ENCODE results near the gene EXD3. TPM values are rescaled to one million over a fixed set of nuclear protein-coding genes. Genes with fewer than 3 reads are reported as not detected.

EXD3 gene
- total and polyA plus RNA-seq, 2 donors from 2014 or later, result 18.9 to 44.5 TPM

GRCh38 chr9:137394866-137395665, 27.9 kb downstream of the EXD3 start:
- DNase-seq (peak in 1 of 5 donors; percentile 65), FAIRE-seq (no peak)
- H3K9me3 ChIP-seq (ENCODE audit: control insufficient read depth in 2 of 3, insufficient read depth in 1 of 3, low read length in 3 of 3), result no peaks in the 10 kb centered on the region
- no peaks in the 10 kb centered on the region for H3K4me1 ChIP-seq (ENCODE audit: control insufficient read depth in 2 of 3, insufficient read depth in 2 of 3, low read depth in 1 of 3, low read length in 3 of 3)
- no peak overlapping the region for H3K4me3 ChIP-seq (ENCODE audit: low read length in 3 of 3)
- no peak overlapping the region for H3K9ac ChIP-seq (ENCODE audit: low read length in 3 of 3)
- H3K27me3 ChIP-seq (ENCODE audit: control insufficient read depth, insufficient read depth, low read length), result no peaks in the 10 kb centered on the region
- no peaks in the 10 kb centered on the region for H3K36me3 ChIP-seq (ENCODE audit: control insufficient read depth in 2 of 3, insufficient read depth in 3 of 3, low read length in 3 of 3)
- no peak overlapping the region for H3K27ac ChIP-seq (ENCODE audit: low read depth in 2 of 2, low read length in 2 of 2)
- no peak for TF ChIP-seq CTCF (IDR thresholded peaks at IDR 0.05; ENCODE audit: borderline replicate concordance, extremely low read depth, insufficient read depth)
- intact Hi-C loops (cut with DNase I), result no loop called here

GRCh38 chr9:137393176-137394150, 29.5 kb downstream of the EXD3 start:
- TF ChIP-seq CTCF (IDR thresholded peaks at IDR 0.05; ENCODE audit: borderline replicate concordance, extremely low read depth, insufficient read depth), result no peak
- FAIRE-seq (no peak), DNase-seq (peak in 1 of 5 donors; percentile 67)
- no peak overlapping the region for H3K4me3 ChIP-seq (ENCODE audit: low read length in 3 of 3)
- intact Hi-C loops (cut with DNase I), result no loop called here
- H3K27ac ChIP-seq (ENCODE audit: low read depth in 2 of 2, low read length in 2 of 2), result no peak overlapping the region
- H3K9me3 ChIP-seq (ENCODE audit: control insufficient read depth in 2 of 3, insufficient read depth in 1 of 3, low read length in 3 of 3), result no peaks in the 10 kb centered on the region
- H3K9ac ChIP-seq (ENCODE audit: low read length in 3 of 3), result no peak overlapping the region
- H3K27me3 ChIP-seq (ENCODE audit: control insufficient read depth, insufficient read depth, low read length), result no peaks in the 10 kb centered on the region
- no peaks in the 10 kb centered on the region for H3K36me3 ChIP-seq (ENCODE audit: control insufficient read depth in 2 of 3, insufficient read depth in 3 of 3, low read length in 3 of 3)
- no peaks in the 10 kb centered on the region for H3K4me1 ChIP-seq (ENCODE audit: control insufficient read depth in 2 of 3, insufficient read depth in 2 of 3, low read depth in 1 of 3, low read length in 3 of 3)

- TF ChIP-seq CTCF (IDR thresholded peaks at IDR 0.05; ENCODE audit: borderline replicate concordance, extremely low read depth, insufficient read depth), result no peak
- Histone ChIP-seq H3K4me3 (ENCODE audit: low read length in 3 of 3) (no peak overlapping the region), H3K9me3 (ENCODE audit: control insufficient read depth in 2 of 3, insufficient read depth in 1 of 3, low read length in 3 of 3) (no peaks in the 10 kb centered on the region), H3K9ac (ENCODE audit: low read length in 3 of 3) (no peak overlapping the region), H3K27ac (ENCODE audit: low read depth in 2 of 2, low read length in 2 of 2) (no peak overlapping the region), H3K4me1 (ENCODE audit: control insufficient read depth in 2 of 3, insufficient read depth in 2 of 3, low read depth in 1 of 3, low read length in 3 of 3) (peaks cover 0 to 4% (median 0%) of the 10 kb centered on the region in 3 donors), H3K27me3 (ENCODE audit: control insufficient read depth, insufficient read depth, low read length) (no peaks in the 10 kb centered on the region), H3K36me3 (ENCODE audit: control insufficient read depth in 2 of 3, insufficient read depth in 3 of 3, low read length in 3 of 3) (no peaks in the 10 kb centered on the region)
- DNase-seq (no peak), FAIRE-seq (no peak)
- intact Hi-C loops (cut with DNase I), result no loop called here
Measured at GRCh38 chr9:137392232-137393007, 30.5 kb downstream of the EXD3 start.
